ENCODE data around the gene RMND5B. TPM values are rescaled to one million over a fixed set of nuclear protein-coding genes. Genes with fewer than 3 reads are reported as not detected.
A peak's percentile ranks its signal among the peaks of the same experiment; 100 is the strongest.

The RMND5B gene
- total RNA-seq, 1 experiment from 2014 or later, result 54.2 TPM

DNA sequence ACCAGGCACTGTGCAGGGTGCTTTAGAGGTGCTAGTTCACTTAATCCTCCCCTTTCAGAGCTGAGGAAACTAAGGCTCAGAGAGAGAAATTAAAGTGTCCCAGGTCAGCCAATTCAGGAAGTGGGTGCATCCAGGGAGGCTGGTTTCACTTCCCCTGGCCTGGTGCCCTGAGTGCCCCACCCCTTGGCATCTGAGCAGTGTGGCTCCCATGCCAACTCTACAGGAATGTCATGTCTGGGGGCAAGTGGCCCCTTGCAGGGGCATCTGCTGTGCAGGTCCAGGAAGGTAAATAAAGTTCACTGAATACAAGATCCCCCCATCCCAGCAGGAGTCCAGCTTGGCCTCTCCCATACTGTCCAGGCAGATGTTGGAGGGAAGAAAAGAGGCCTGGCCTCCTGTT lies 21.8 kb upstream of the RMND5B start:
- H3K9me3 ChIP-seq, result peaks cover 6% of the 10 kb centered on the region; the same call in 1 of the 2 replicates
- peaks cover 2% of the 10 kb centered on the region; the same call in 1 of the 2 replicates for H3K27me3 ChIP-seq
- no peaks in the 10 kb centered on the region for H3K36me3 ChIP-seq
- no peak overlapping the region for H3K4me3 ChIP-seq
- DNase-seq, result peak; percentile 60

DNA sequence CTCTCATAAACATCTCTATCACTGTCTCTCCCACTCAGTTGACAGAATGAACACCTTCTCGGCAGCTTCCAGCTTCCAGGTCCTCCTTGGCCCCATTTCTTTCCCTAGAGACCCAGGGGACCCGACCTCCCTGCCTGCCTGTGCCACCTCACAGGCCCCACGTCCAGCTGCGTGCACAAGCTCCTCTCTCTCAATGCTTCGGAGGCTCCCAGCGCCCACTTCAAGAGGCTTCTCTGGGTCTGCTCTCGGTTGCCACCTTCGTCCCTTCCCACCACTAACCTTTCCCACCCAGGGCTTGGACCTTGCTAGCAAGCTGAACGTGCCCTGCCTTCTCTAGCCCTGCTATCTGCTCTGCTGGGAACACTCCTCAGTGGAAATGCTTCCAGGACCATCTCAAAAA lies 20.3 kb upstream of the RMND5B start:
- H3K9me3 ChIP-seq, result peaks cover 6% of the 10 kb centered on the region; the same call in 1 of the 2 replicates
- no peak overlapping the region for H3K4me3 ChIP-seq
- no peaks in the 10 kb centered on the region for H3K36me3 ChIP-seq
- no peak for DNase-seq
- H3K27me3 ChIP-seq, result peaks cover 10% of the 10 kb centered on the region

DNA sequence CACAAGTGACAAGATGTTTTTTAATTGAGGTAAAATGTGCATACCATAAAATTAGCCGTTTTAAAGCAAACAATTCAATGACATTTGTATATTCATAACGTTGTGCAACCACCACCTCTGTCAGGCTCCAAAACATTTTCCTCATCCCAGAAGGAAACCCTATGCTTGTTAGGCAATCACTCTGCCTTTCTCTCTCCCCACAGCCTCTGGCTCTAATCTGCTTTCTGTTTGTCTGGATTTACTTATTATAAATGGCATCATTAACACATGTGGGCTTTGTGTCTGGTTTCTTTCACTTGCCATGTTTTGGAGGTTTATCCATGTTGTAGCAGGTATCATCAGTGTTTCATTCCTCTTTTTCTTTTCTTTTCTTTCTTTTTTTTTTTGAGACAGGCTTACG lies 18.9 kb upstream of the RMND5B start:
- Histone ChIP-seq H3K4me3 (no peak overlapping the region), H3K27me3 (peaks cover 12% of the 10 kb centered on the region)
- DNase-seq, result no peak

DNA sequence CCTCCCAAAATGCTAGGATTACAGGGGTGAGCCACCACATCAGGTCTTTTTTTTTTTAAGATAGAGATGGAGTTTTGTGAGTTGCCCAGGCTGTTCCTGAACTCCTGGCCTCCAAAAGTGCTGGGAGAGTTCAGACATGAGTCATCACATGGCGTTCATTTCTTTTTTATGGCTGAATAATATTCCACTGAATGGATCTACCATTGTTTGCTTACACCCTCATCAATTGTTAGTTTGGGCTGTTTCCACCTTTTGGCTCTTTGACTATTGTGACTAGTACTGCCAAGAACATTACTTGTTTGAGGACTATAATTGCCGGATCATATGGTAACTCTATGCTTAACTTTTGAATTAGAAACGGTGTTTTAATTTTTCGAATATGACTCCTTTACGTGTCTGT lies 18.3 kb upstream of the RMND5B start:
- H3K36me3 ChIP-seq, result no peaks in the 10 kb centered on the region
- H3K9me3 ChIP-seq, result peaks cover 6% of the 10 kb centered on the region; the same call in 1 of the 2 replicates
- no peak for DNase-seq
- H3K4me3 ChIP-seq, result no peak overlapping the region
- peaks cover 12% of the 10 kb centered on the region for H3K27me3 ChIP-seq

More for the DNA sequence above, 18.9 kb upstream of the RMND5B start:
- peaks cover 6% of the 10 kb centered on the region; the same call in 1 of the 2 replicates for H3K9me3 ChIP-seq
- no peaks in the 10 kb centered on the region for H3K36me3 ChIP-seq

DNA sequence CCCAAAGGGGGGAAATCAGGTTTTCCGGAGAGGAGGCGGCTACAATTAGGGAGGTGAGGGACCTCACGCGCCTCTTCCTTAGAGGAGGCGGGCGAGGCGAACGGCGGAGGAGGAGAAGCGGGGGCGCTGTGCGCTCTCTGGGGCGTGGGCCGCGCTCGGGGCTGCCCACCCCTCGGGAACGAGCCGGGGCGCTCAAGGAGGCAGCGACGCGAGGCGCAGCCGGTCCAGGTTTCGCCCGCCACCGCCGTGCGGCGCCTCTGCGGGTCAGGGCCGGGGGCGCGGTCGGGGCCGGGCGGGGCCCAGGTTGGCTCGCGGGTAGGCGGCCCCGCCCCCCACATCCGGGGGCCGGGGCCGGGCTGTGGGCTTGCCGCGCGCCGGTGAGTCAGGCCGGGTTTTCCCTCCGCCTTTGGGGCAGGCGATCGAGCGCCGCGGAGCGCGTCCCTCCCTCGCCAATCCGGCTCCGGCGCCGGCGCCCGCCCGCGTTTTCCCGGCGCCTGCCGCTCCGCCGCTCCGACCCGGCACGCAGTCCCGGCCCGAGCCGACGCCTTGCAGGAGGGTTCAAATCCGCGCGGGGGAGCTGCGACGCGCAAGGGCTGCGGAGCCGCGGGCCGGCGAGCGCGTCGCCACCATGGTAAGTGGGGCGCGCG lies 17.6 kb upstream of the RMND5B start, which contains the start of gene N4BP3:
Gene N4BP3 (plus strand): TSS at position 392 of the 647 bp plus-strand sequence. CDS start 6,052 bp downstream, outside the sequence.
- DNase-seq, result peak; percentile 88
- Histone ChIP-seq H3K36me3 (no peaks in the 10 kb centered on the region), H3K4me3 (peak within 1 kb of the TSS; percentile 48), H3K9me3 (peaks cover 6% of the 10 kb centered on the region; the same call in 1 of the 2 replicates), H3K27me3 (peaks cover 12% of the 10 kb centered on the region)

DNA sequence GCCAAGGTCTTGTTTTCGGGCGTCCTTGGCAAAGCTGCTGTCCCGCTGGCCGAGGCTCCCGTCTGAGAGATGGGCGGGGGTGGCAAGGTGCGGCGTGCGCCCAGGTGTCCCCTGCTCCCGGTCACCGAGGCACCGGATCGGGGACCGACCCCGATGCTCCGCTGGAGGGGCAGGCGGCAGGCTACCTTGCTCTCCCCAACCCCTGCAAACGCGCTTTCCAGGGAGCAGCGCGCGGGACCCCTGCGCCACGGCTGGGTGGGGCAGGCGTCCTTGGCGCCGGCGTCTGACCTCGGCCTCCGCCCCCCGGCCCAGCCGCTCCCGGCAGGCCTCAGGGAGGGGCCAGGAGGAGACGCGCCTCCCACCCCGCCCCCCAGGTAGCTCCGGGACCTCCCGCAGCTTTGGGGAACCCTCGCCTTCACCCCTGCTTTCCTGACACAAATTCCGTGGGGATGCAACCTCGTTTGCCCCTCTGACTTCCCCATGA lies 16.9 kb upstream of the RMND5B start:
- DNase-seq, result no peak
- peak overlapping the region; percentile 48 for H3K4me3 ChIP-seq
- peaks cover 12% of the 10 kb centered on the region for H3K27me3 ChIP-seq
- H3K36me3 ChIP-seq, result no peaks in the 10 kb centered on the region
- peaks cover 6% of the 10 kb centered on the region; the same call in 1 of the 2 replicates for H3K9me3 ChIP-seq

DNA sequence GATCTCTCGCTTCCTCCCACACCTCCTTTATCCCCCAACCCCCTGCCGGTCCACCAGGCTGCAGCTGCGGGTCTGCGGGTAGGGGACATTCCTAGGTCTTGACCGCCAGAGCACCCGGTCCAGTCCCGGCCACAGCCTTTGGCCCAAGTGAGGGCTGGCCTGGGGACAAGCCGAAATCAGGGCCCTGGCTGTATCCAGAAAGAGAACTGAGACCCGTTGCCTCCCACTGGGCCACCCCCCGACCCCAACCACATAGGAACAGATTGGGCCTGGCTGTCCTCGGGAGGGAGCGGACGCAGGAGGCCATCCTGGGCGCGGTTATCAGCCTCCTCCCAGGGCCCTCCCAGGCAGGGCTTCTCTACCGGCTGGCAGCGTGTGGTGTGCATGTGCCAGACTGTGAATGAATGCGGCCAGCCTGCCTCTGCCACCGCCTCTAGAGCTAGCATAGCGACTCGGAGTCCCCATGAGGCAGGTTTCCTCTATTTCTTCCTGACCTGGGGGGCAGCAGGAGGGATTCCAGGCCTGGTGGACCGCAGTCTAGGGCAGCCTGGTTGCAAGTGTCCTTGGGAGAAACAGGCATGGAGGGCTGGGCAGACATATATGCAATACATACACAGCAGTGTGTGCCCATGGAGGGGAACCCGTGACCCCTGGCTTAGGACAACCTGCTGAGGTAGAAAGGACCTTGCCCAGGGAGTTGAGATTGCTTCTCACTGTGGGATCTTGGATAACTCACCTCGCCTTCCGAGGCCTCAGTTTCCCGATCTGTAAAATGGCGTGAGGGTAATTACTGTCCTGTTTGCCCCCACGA lies 16.3 kb upstream of the RMND5B start:
- Histone ChIP-seq H3K9me3 (peaks cover 6% of the 10 kb centered on the region; the same call in 1 of the 2 replicates), H3K36me3 (no peaks in the 10 kb centered on the region), H3K4me3 (peak overlapping the region; percentile 48), H3K27me3 (peaks cover 12% of the 10 kb centered on the region)
- peak; percentile 34 for DNase-seq

DNA sequence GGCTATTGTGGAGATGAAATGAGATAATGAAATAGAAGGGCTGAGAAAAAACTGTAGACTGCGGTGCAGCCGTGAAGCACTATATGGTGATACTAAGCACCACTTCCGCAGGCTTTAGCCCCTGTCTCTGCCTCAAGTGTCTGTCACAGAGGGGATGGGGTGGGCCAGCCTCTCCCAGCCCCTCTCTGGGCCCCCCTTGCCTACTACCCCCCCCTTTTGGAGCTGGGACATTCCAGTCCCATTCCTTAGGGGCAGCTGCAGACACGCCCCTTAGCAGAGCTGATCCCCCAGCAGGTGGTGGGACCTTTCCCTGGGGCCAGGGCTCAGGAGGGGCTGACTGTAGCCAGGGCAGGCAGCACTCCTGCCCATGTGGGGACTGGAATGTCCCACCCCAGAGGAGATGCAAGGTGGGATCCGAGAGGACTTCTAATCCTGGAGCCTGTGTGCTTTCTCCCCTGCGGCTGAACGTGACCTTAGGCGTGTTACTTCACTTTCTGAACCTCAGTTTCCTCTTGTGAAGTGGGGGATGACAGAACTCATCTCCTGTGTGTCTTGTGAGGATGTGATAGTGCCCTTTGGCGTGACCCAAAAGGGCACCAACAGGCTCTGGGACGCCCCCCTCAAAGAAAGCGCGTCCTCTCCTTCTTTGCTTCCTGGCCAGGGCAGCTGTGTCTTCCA lies 15.5 kb upstream of the RMND5B start:
- H3K9me3 ChIP-seq, result peaks cover 6% of the 10 kb centered on the region; the same call in 1 of the 2 replicates
- no peak overlapping the region for H3K4me3 ChIP-seq
- DNase-seq, result no peak
- H3K27me3 ChIP-seq, result peaks cover 12% of the 10 kb centered on the region
- no peaks in the 10 kb centered on the region for H3K36me3 ChIP-seq

DNA sequence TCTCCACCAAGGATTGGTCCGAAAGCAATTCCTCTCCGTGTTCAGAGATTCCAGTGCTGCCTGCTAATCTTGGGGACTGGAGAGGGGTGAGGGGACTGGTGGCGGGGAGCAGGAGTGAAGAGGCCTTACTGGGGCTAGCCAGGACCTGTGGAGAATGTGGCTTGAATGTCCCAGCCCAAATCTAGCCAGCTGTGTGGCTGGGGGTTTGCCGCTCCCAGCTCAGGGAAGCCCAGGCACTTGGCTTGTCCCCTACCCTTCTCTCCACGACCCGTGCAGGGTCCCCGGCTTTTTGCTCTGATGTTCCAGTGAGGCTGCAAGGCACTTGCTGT lies 15.0 kb upstream of the RMND5B start:
- peaks cover 6% of the 10 kb centered on the region; the same call in 1 of the 2 replicates for H3K9me3 ChIP-seq
- no peak for DNase-seq

DNA sequence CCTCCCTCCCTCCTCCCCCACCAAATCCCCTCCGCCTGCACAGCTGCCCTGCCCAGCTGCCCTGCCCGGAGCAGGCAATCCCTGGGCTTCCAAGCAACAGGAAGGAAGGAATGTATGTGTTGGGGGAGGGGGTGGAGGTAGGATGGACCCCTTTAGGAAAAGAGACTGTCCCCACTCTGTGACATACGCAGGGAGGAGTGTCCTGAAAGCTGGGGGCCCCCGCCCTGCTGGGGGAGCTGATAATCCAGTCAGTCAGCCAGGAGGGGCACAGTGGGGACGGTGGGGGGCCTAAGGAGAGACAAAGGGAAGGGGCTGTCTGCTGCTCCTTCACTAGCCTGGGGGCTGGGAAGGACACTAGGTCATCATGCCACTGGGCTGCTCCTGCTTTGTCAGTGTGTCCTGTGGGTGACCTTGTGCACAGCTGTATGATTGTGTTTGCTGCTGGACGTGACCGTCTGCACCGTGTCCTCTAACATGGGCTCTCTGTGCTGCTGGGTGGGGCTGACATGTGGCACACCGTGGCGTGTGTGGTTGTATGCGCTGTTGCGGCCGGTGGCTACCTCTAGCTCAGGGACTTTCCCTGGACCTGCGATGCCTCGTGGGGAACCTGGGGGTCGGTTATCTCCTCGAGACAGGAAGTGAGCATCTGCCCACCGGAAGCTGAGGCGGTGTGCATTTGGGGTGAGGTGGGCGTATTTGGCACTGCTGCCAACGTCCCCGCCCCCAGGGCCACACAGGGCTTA lies 14.5 kb upstream of the RMND5B start:
- Histone ChIP-seq H3K27me3 (peaks cover 12% of the 10 kb centered on the region), H3K9me3 (peaks cover 6% of the 10 kb centered on the region; the same call in 1 of the 2 replicates)
- no peak for DNase-seq

More for the DNA sequence above, 15.0 kb upstream of the RMND5B start:
- Histone ChIP-seq H3K27me3 (peaks cover 12% of the 10 kb centered on the region), H3K4me3 (no peak overlapping the region), H3K36me3 (no peaks in the 10 kb centered on the region)

DNA sequence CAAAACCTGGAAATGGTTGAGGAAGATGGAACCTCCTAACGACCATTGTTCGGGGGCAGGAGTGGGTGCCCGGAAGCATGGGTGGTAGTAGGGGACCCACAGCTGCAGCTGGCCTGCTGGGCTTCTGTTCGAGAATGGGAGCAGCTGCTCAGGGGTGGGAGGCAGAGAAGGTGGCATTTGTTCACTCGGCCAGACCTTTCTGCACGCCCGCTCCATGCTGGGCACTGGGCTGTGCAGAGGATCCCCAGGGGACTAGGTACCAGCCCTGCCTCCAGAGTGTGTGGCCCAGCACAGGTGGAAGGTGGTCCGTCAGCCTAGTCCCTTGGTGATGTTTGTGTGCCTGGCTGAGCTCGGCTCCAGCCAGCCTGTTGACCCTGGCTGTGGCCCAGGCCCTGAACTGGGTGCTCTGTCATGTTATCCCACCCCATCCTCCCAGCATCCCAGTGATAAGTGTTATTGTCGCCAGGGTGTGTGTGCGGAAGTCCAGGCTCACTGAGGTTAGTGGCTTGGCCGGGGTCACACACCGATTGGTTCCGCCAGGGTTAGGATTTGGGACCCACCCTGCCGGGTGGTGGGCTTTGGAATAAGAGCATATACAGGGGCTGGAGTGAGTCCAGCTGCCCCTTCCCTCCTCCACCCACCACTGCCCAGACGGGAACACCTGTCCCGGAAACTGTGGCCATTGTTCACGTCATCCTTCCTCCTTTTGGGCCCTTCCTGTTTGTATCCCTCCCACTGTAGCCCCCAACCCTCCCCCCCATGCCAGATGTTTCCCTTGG lies 12.7 kb upstream of the RMND5B start:
- DNase-seq, result no peak
- Histone ChIP-seq H3K27me3 (peaks cover 12% of the 10 kb centered on the region), H3K9me3 (no peaks in the 10 kb centered on the region), H3K36me3 (no peaks in the 10 kb centered on the region), H3K4me3 (no peak overlapping the region)

More for the DNA sequence above, 14.5 kb upstream of the RMND5B start:
- no peaks in the 10 kb centered on the region for H3K36me3 ChIP-seq
- no peak overlapping the region for H3K4me3 ChIP-seq

DNA sequence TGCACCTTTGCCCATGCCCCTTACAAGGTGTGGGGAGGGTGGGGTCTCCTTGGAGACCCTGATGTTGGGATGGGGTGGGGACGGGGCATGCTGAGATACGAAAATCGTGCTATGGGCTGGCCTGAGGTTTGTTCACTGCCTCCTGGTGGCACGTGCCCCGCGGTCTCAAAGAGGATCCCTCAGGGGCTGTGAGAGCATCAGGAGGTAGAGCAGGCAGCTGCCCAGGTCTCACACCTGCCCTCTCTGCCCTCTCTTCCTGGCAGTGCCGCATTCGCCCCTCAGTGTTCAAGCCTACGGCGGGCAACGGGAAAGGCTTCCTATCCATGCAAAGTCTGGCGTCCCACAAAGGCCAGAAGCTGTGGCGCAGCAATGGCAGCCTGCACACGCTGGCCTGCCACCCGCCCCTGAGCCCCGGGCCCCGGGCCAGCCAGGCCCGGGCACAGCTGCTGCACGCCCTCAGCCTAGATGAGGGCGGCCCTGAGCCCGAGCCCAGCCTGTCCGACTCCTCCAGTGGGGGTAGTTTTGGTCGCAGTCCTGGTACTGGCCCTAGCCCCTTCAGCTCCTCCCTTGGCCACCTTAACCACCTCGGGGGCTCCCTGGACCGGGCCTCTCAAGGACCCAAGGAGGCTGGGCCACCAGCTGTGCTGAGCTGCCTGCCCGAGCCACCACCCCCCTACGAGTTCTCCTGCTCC lies 10.8 kb upstream of the RMND5B start:
- no peaks in the 10 kb centered on the region for H3K36me3 ChIP-seq
- no peak overlapping the region for H3K4me3 ChIP-seq
- peaks cover 2% of the 10 kb centered on the region; the same call in 1 of the 2 replicates for H3K27me3 ChIP-seq
- DNase-seq, result no peak
- H3K9me3 ChIP-seq, result no peaks in the 10 kb centered on the region

DNA sequence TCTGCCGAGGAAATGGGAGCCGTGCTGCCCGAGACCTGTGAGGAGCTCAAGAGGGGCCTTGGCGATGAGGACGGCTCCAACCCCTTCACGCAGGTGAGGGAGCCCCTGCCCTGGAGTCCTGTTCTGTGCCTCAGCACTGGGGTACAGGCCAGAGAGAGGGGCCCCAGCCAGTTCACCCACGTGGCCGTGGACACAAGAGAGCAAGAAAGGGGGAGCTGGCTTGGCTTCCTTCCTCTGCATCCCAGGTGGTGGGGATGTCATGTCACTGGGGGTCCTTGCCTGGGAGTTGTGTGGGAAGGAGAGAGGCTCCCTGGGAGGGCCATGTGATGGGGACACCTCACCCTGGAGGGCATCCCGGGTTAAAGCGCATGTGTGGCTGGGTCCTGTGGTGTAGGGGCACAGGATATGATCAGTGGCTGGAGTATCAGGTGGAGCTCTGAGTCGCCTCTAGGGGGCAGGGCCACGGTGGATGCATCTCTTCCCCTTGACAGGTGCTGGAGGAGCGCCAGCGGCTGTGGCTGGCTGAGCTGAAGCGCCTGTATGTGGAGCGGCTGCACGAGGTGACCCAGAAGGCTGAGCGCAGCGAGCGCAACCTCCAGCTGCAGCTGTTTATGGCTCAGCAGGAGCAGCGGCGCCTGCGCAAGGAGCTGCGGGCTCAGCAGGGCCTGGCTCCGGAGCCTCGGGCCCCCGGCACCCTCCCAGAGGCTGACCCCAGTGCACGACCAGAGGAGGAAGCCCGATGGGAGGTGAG lies 10.0 kb upstream of the RMND5B start:
- Histone ChIP-seq H3K36me3 (no peaks in the 10 kb centered on the region), H3K27me3 (no peaks in the 10 kb centered on the region), H3K9me3 (no peaks in the 10 kb centered on the region), H3K4me3 (no peak overlapping the region)
- peak; percentile 40 for DNase-seq

All from MG63 (cell line).